Activated CD4-positive, alpha-beta T cell treated with anti-CD3 and anti-CD28 coated beads for 24 hours (primary cell): ENCODE results near the gene MARK2.

Experiments
- DNase-seq, 2 donors: peaks; one replicate each; pipeline ENCODE4 v3.0.0-alpha.2; 2020; ENCODE audit warnings: low read depth in 2 of 2

MARK2 gene

GRCh38 chr11:63929616-63930015, 90.7 kb downstream of the MARK2 start:
- no peak for DNase-seq

- DNase-seq, result no peak
These were observed 92.1 kb downstream of the MARK2 start for GRCh38 chr11:63931045-63931444.

GRCh38 chr11:63931876-63932275, 93.0 kb downstream of the MARK2 start:
- DNase-seq, result no peak

GRCh38 chr11:63933459-63933858, 94.5 kb downstream of the MARK2 start:
- no peak for DNase-seq

GRCh38 chr11:63937713-63938478, 99.0 kb downstream of the MARK2 start:
- no peak for DNase-seq

- DNase-seq, result peak; percentile 88 to 90
These were observed 99.8 kb downstream of the MARK2 start, which contains the start of gene NAA40 for GRCh38 chr11:63938479-63939396. Gene NAA40 (plus strand): TSS chr11:63939002. CDS start chr11:63939097, 95 bp downstream.

- no peak for DNase-seq
These were observed 100.5 kb downstream of the MARK2 start for GRCh38 chr11:63939397-63939891.

- no peak for DNase-seq
These were observed 101.9 kb downstream of the MARK2 start for GRCh38 chr11:63940786-63941185.

GRCh38 chr11:63941901-63942300, 103.0 kb downstream of the MARK2 start:
- DNase-seq, result no peak

GRCh38 chr11:63942803-63943202, 103.9 kb downstream of the MARK2 start:
- DNase-seq, result no peak

- DNase-seq, result no peak
These were observed 106.1 kb downstream of the MARK2 start for GRCh38 chr11:63944987-63945386.

- DNase-seq, result peak; percentile 13 to 43
These were observed 106.7 kb downstream of the MARK2 start for GRCh38 chr11:63945477-63946163.

- DNase-seq, result no peak
These were observed 113.0 kb downstream of the MARK2 start for GRCh38 chr11:63951779-63952536.

- DNase-seq, result no peak
These were observed 113.7 kb downstream of the MARK2 start for GRCh38 chr11:63952570-63952969.

GRCh38 chr11:63958008-63958407, 119.1 kb downstream of the MARK2 start:
- DNase-seq, result no peak
